Measurements from ENCODE around the gene PAPSS2. TPM values are rescaled to one million over a fixed set of nuclear protein-coding genes. Genes with fewer than 3 reads are reported as not detected.
"Not testable (repeated sequence)": the region's sequence is repeated elsewhere in the genome, so short reads cannot be mapped to it uniquely, and the experiment has no call there.

The PAPSS2 gene
- 46.0 TPM for polyA plus RNA-seq
- long read RNA-seq, donor 1, partial matches to known transcripts, result 7 of 16 reads
- long read RNA-seq, donor 1, other reads (novel, unspliced or antisense), result 5 of 16 reads
- long read RNA-seq, donor 2, transcript PAPSS2-201 (12 exons, 3,949 nt), result major isoform, 11 of 23 reads
- long read RNA-seq, donor 2, partial matches to known transcripts, result 5 of 23 reads
- long read RNA-seq, donor 2, other reads (novel, unspliced or antisense), result 7 of 23 reads
- long read RNA-seq, donor 3, result 0 reads
- long read RNA-seq, donor 4, partial matches to known transcripts, result 0 of 1 reads
- long read RNA-seq, donor 4, other reads (novel, unspliced or antisense), result 0 of 1 reads
- long read RNA-seq, donor 5, partial matches to known transcripts, result 11 of 15 reads
- long read RNA-seq, donor 5, other reads (novel, unspliced or antisense), result 0 of 15 reads
- long read RNA-seq, donor 6, partial matches to known transcripts, result 0 of 9 reads
- long read RNA-seq, donor 6, other reads (novel, unspliced or antisense), result 7 of 9 reads
- long read RNA-seq, donor 7, transcript PAPSS2-201 (12 exons, 3,949 nt), result major isoform, 7 of 21 reads
- long read RNA-seq, donor 7, partial matches to known transcripts, result 7 of 21 reads
- long read RNA-seq, donor 7, other reads (novel, unspliced or antisense), result 7 of 21 reads
- long read RNA-seq, donor 8, transcript PAPSS2-201 (12 exons, 3,949 nt), result major isoform, 5 of 10 reads
- long read RNA-seq, donor 8, partial matches to known transcripts, result 5 of 10 reads
- long read RNA-seq, donor 8, other reads (novel, unspliced or antisense), result 0 of 10 reads
- long read RNA-seq, donor 9, transcript PAPSS2-201 (12 exons, 3,949 nt), result major isoform, 8 of 16 reads
- long read RNA-seq, donor 9, partial matches to known transcripts, result 0 of 16 reads
- long read RNA-seq, donor 9, other reads (novel, unspliced or antisense), result 8 of 16 reads
- long read RNA-seq, donor 10, transcript PAPSS2-201 (12 exons, 3,949 nt), result major isoform, 5 of 30 reads
- long read RNA-seq, donor 10, partial matches to known transcripts, result 25 of 30 reads
- long read RNA-seq, donor 10, other reads (novel, unspliced or antisense), result 0 of 30 reads
- long read RNA-seq, donor 11, partial matches to known transcripts, result 0 of 4 reads
- long read RNA-seq, donor 11, other reads (novel, unspliced or antisense), result 0 of 4 reads

- Histone ChIP-seq H3K4me1 (ENCODE audit: control insufficient read depth, insufficient read depth, low read length) (peaks cover 5% of the 10 kb centered on the region), H3K9me3 (ENCODE audit: control insufficient read depth, low read depth, low read length) (no peaks in the 10 kb centered on the region), H3K36me3 (ENCODE audit: control insufficient read depth, insufficient read depth, low read length) (no peaks in the 10 kb centered on the region), H3K27me3 (ENCODE audit: control insufficient read depth, insufficient read depth, low read length) (no peaks in the 10 kb centered on the region), H3K27ac (ENCODE audit: low read length) (peak within 1 kb of the TSS; percentile 86), H3K4me3 (ENCODE audit: low read length) (peak within 1 kb of the TSS; percentile 96)
- peak; percentile 47 to 78 for DNase-seq
- WGBS (ENCODE audit: insufficient coverage, low lambda C conversion rate), result no CpG with 5 or more reads among the region's 82 CpGs
These were observed at the start of gene PAPSS2 for GRCh38 chr10:87659571-87660483. PAPSS2 (plus strand) TSS chr10:87659878; CDS start chr10:87659982, 104 bp downstream.

- H3K4me3 ChIP-seq (ENCODE audit: low read length); H3K9me3 ChIP-seq (ENCODE audit: control insufficient read depth, low read depth, low read length); DNase-seq; H3K27me3 ChIP-seq (ENCODE audit: control insufficient read depth, insufficient read depth, low read length); H3K36me3 ChIP-seq (ENCODE audit: control insufficient read depth, insufficient read depth, low read length); H3K27ac ChIP-seq (ENCODE audit: low read length): not testable (repeated sequence)
- WGBS (ENCODE audit: insufficient coverage, low lambda C conversion rate), result no CpG with 5 or more reads among the region's 2 CpGs
- peaks cover 14% of the 10 kb centered on the region for H3K4me1 ChIP-seq (ENCODE audit: control insufficient read depth, insufficient read depth, low read length)
These were observed 48.3 kb upstream of the PAPSS2 start for GRCh38 chr10:87611341-87611740.

GRCh38 chr10:87612115-87612514 is 47.6 kb upstream of the PAPSS2 start:
- Histone ChIP-seq H3K4me3 (ENCODE audit: low read length) (no peak overlapping the region), H3K9me3 (ENCODE audit: control insufficient read depth, low read depth, low read length) (peaks cover 5% of the 10 kb centered on the region), H3K27ac (ENCODE audit: low read length) (peak overlapping the region; percentile 52), H3K36me3 (ENCODE audit: control insufficient read depth, insufficient read depth, low read length) (no peaks in the 10 kb centered on the region), H3K27me3 (ENCODE audit: control insufficient read depth, insufficient read depth, low read length) (no peaks in the 10 kb centered on the region), H3K4me1 (ENCODE audit: control insufficient read depth, insufficient read depth, low read length) (peaks cover 13% of the 10 kb centered on the region)
- no CpG with 5 or more reads among the region's 2 CpGs for WGBS (ENCODE audit: insufficient coverage, low lambda C conversion rate)
- DNase-seq, result peak in 1 of 2 donors; percentile 58

- Histone ChIP-seq H3K4me1 (ENCODE audit: control insufficient read depth, insufficient read depth, low read length) (peaks cover 19% of the 10 kb centered on the region), H3K36me3 (ENCODE audit: control insufficient read depth, insufficient read depth, low read length) (no peaks in the 10 kb centered on the region), H3K4me3 (ENCODE audit: low read length) (no peak overlapping the region), H3K27me3 (ENCODE audit: control insufficient read depth, insufficient read depth, low read length) (no peaks in the 10 kb centered on the region), H3K9me3 (ENCODE audit: control insufficient read depth, low read depth, low read length) (peaks cover 5% of the 10 kb centered on the region), H3K27ac (ENCODE audit: low read length) (no peak overlapping the region)
- WGBS (ENCODE audit: insufficient coverage, low lambda C conversion rate), result no CpG with 5 or more reads among the region's 2 CpGs
- DNase-seq, result no peak
These were observed 45.9 kb upstream of the PAPSS2 start for GRCh38 chr10:87613751-87614150.

- Histone ChIP-seq H3K4me3 (ENCODE audit: low read length) (no peak overlapping the region), H3K4me1 (ENCODE audit: control insufficient read depth, insufficient read depth, low read length) (peaks cover 21% of the 10 kb centered on the region), H3K27ac (ENCODE audit: low read length) (no peak overlapping the region), H3K36me3 (ENCODE audit: control insufficient read depth, insufficient read depth, low read length) (no peaks in the 10 kb centered on the region), H3K9me3 (ENCODE audit: control insufficient read depth, low read depth, low read length) (peaks cover 5% of the 10 kb centered on the region), H3K27me3 (ENCODE audit: control insufficient read depth, insufficient read depth, low read length) (no peaks in the 10 kb centered on the region)
- no peak for DNase-seq
- 60% methylated on average over 2 of the region's 3 CpGs for WGBS (ENCODE audit: insufficient coverage, low lambda C conversion rate)
These were observed 43.8 kb upstream of the PAPSS2 start for GRCh38 chr10:87615856-87616255.

GRCh38 chr10:87617503-87617902 is 42.2 kb upstream of the PAPSS2 start:
- Histone ChIP-seq H3K36me3 (ENCODE audit: control insufficient read depth, insufficient read depth, low read length) (no peaks in the 10 kb centered on the region), H3K27me3 (ENCODE audit: control insufficient read depth, insufficient read depth, low read length) (no peaks in the 10 kb centered on the region), H3K4me3 (ENCODE audit: low read length) (no peak overlapping the region), H3K4me1 (ENCODE audit: control insufficient read depth, insufficient read depth, low read length) (peaks cover 17% of the 10 kb centered on the region), H3K27ac (ENCODE audit: low read length) (no peak overlapping the region), H3K9me3 (ENCODE audit: control insufficient read depth, low read depth, low read length) (no peaks in the 10 kb centered on the region)
- WGBS (ENCODE audit: insufficient coverage, low lambda C conversion rate), result no CpG with 5 or more reads among the region's 1 CpG
- DNase-seq, result no peak

- WGBS (ENCODE audit: insufficient coverage, low lambda C conversion rate), result 20% methylated on average over 1 of the region's 11 CpGs
- Histone ChIP-seq H3K27ac (ENCODE audit: low read length) (peak overlapping the region; percentile 65), H3K4me3 (ENCODE audit: low read length) (no peak overlapping the region), H3K9me3 (ENCODE audit: control insufficient read depth, low read depth, low read length) (no peaks in the 10 kb centered on the region), H3K4me1 (ENCODE audit: control insufficient read depth, insufficient read depth, low read length) (peaks cover 17% of the 10 kb centered on the region), H3K27me3 (ENCODE audit: control insufficient read depth, insufficient read depth, low read length) (no peaks in the 10 kb centered on the region), H3K36me3 (ENCODE audit: control insufficient read depth, insufficient read depth, low read length) (no peaks in the 10 kb centered on the region)
- peak; percentile 70 to 90 for DNase-seq
These were observed 40.9 kb upstream of the PAPSS2 start for GRCh38 chr10:87618566-87619423.

GRCh38 chr10:87619705-87620104 is 40.0 kb upstream of the PAPSS2 start:
- Histone ChIP-seq H3K27ac (ENCODE audit: low read length) (no peak overlapping the region), H3K4me1 (ENCODE audit: control insufficient read depth, insufficient read depth, low read length) (peaks cover 17% of the 10 kb centered on the region), H3K4me3 (ENCODE audit: low read length) (no peak overlapping the region), H3K9me3 (ENCODE audit: control insufficient read depth, low read depth, low read length) (no peaks in the 10 kb centered on the region), H3K27me3 (ENCODE audit: control insufficient read depth, insufficient read depth, low read length) (no peaks in the 10 kb centered on the region), H3K36me3 (ENCODE audit: control insufficient read depth, insufficient read depth, low read length) (no peaks in the 10 kb centered on the region)
- DNase-seq, result peak in 1 of 2 donors; percentile 14
- WGBS (ENCODE audit: insufficient coverage, low lambda C conversion rate), result no CpG with 5 or more reads among the region's 5 CpGs

- not testable (repeated sequence) for H3K9me3 ChIP-seq (ENCODE audit: control insufficient read depth, low read depth, low read length); H3K4me3 ChIP-seq (ENCODE audit: low read length); DNase-seq; H3K27me3 ChIP-seq (ENCODE audit: control insufficient read depth, insufficient read depth, low read length); H3K36me3 ChIP-seq (ENCODE audit: control insufficient read depth, insufficient read depth, low read length); H3K27ac ChIP-seq (ENCODE audit: low read length)
- H3K4me1 ChIP-seq (ENCODE audit: control insufficient read depth, insufficient read depth, low read length), result peaks cover 17% of the 10 kb centered on the region
These were observed 38.2 kb upstream of the PAPSS2 start for GRCh38 chr10:87621440-87621839.

All from large intestine (tissue), 12 donors.